HL-60 (cell line): ENCODE data around the gene ONECUT2.

Experiments used
- DNase-seq, 2 experiments: peaks; one replicate each; pipeline ENCODE4 v3.0.0-alpha.2; 2010 to 2020; ENCODE audit warnings: low read depth in 1 of 2, low spot score in 1 of 2
- H3K27ac ChIP-seq: fragments of 250-450 bp; sonication (Bioruptor Pico); replicated peaks from 2 replicates; pipeline ENCODE4 v1.5.1; 2020; ENCODE audit warnings: mild to moderate bottlenecking, moderate library complexity
- H3K27me3 ChIP-seq: fragments of 250-450 bp; sonication (Bioruptor Pico); 2 replicates; pipeline ENCODE4 v1.5.1; 2021; ENCODE audit warnings: mild to moderate bottlenecking, moderate library complexity; ENCODE audit not compliant: insufficient read depth, poor library complexity, severe bottlenecking
- H3K4me3 ChIP-seq: replicated peaks from 2 replicates; pipeline ENCODE4 v1.5.1; 2011; ENCODE audit warnings: mild to moderate bottlenecking, control low read depth, low read length; ENCODE audit not compliant: insufficient read depth
- CTCF ChIP-seq: IDR thresholded peaks from one replicate; pipeline ENCODE4 v1.5.1; 2011; ENCODE audit warnings: low read length, control low read depth, inconsistent platforms; ENCODE audit not compliant: insufficient read depth
- GABPA ChIP-seq: IDR thresholded peaks from 2 replicates; pipeline ENCODE4 v1.6.1; 2012; ENCODE audit warnings: low read depth
- POLR2AphosphoS5 ChIP-seq: IDR thresholded peaks from 2 replicates; pipeline ENCODE4 v1.6.1; 2012; ENCODE audit warnings: low read depth
- REST ChIP-seq: IDR thresholded peaks from 2 replicates; pipeline ENCODE4 v1.6.1; 2012; ENCODE audit warnings: low read depth; ENCODE audit not compliant: insufficient replicate concordance
- SPI1 ChIP-seq: IDR thresholded peaks from 2 replicates; pipeline ENCODE4 v1.6.1; 2012; ENCODE audit warnings: low read depth, mild to moderate bottlenecking, borderline replicate concordance

The ONECUT2 gene

GRCh38 chr18:57538614-57539013 lies 103.4 kb downstream of the ONECUT2 start:
- TF ChIP-seq POLR2AphosphoS5 (no peak), REST (no peak), CTCF (no peak), SPI1 (no peak), GABPA (no peak)
- no peaks in the 10 kb centered on the region for H3K27me3 ChIP-seq

GRCh38 chr18:57539702-57540101 lies 104.5 kb downstream of the ONECUT2 start:
- no peak for TF ChIP-seq POLR2AphosphoS5
- no peaks in the 10 kb centered on the region for H3K27me3 ChIP-seq
- DNase-seq: no peak

More at GRCh38 chr18:57538614-57539013, 103.4 kb downstream of the ONECUT2 start:
- Histone ChIP-seq H3K27ac (no peak overlapping the region), H3K4me3 (no peak overlapping the region)
- DNase-seq: no peak

More at GRCh38 chr18:57539702-57540101, 104.5 kb downstream of the ONECUT2 start:
- Histone ChIP-seq H3K27ac (no peak overlapping the region), H3K4me3 (no peak overlapping the region)
